GM21360 (cell line): ENCODE results near the gene LRRC23.
"Not testable (repeated sequence)": the region's sequence is repeated elsewhere in the genome, so short reads cannot be mapped to it uniquely, and the experiment has no call there.

Experiments
- ATAC-seq: cut with Tn5 transposase; IDR thresholded peaks from one replicate; pipeline ENCODE4 v1.9.1; 2021; ENCODE audit warnings: mild to moderate bottlenecking, moderate library complexity; ENCODE audit not compliant: unreplicated experiment

Gene LRRC23

GRCh38 chr12:6899837-6900519, 4.6 kb upstream of the LRRC23 start:
- ATAC-seq = no peak

GRCh38 chr12:6902448-6902847, 2.2 kb upstream of the LRRC23 start:
- ATAC-seq = no peak

- no peak for ATAC-seq
These were observed 900 bp upstream of the LRRC23 start for GRCh38 chr12:6903722-6904121.

GRCh38 chr12:6905414-6906040, 905 bp downstream of the LRRC23 start:
- ATAC-seq = no peak

GRCh38 chr12:6908141-6908540, 3.5 kb downstream of the LRRC23 start:
- not testable (repeated sequence) for ATAC-seq

- ATAC-seq = no peak
These were observed 5.0 kb downstream of the LRRC23 start for GRCh38 chr12:6909421-6910145.

GRCh38 chr12:6912164-6912935, 7.7 kb downstream of the LRRC23 start:
- ATAC-seq = no peak

GRCh38 chr12:6914246-6914946, 9.8 kb downstream of the LRRC23 start, which contains the start of gene ENO2:
TSS of gene ENO2 (plus strand) at chr12:6914580. CDS start at chr12:6915833, 1,253 bp downstream.
- no peak for ATAC-seq

GRCh38 chr12:6914947-6915788, 10.5 kb downstream of the LRRC23 start:
- no peak for ATAC-seq

GRCh38 chr12:6915789-6916285, 11.2 kb downstream of the LRRC23 start:
- no peak for ATAC-seq

GRCh38 chr12:6916426-6917200, 12.0 kb downstream of the LRRC23 start:
- ATAC-seq = no peak

- no peak for ATAC-seq
These were observed 13.0 kb downstream of the LRRC23 start for GRCh38 chr12:6917491-6918231.

GRCh38 chr12:6919588-6919987, 15.0 kb downstream of the LRRC23 start:
- no peak for ATAC-seq

- ATAC-seq = no peak
These were observed 16.9 kb downstream of the LRRC23 start for GRCh38 chr12:6921539-6921938.

- no peak for ATAC-seq
These were observed 17.6 kb downstream of the LRRC23 start for GRCh38 chr12:6921996-6922946.

GRCh38 chr12:6923003-6923732, 18.5 kb downstream of the LRRC23 start:
- no peak for ATAC-seq
